ENCODE results near the gene SERPINB8. TPM values are rescaled to one million over a fixed set of nuclear protein-coding genes. Genes with fewer than 3 reads are reported as not detected.

The SERPINB8 gene
- total and polyA plus RNA-seq, 2 donors (not counting 1 experiment from before 2014, with no cell fraction given) = 14.4 to 22.1 TPM

DNA sequence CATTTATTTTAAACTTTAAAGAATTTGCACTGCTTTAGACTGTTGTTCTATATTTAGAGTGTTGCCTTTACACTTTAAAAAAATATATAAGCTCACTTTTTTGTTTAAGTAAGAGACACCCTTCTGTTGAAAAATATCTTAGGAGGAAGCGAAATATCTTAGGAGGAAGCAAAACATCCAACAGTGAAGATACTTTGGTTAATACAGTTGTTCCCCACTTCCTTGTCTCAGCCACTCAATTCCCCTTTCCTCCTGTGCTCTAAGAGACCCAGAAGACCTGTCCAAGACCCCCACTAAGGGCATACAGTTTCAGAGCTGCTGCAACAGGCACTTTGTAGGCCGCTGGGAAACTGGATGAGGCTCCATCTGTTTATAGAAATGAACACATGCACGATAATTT, 5.7 kb downstream of the SERPINB8 start:
- POLR2A ChIA-PET = no interaction called here
- Mint-ChIP-seq H3K4me1 (peaks cover 63% of the 10 kb centered on the region), H3K4me3 (peak overlapping the region; percentile 72), H3K27ac (peak overlapping the region; percentile 90), H3K27me3 (no peaks in the 10 kb centered on the region), H3K9me3 (ENCODE audit: insufficient read depth) (no peaks in the 10 kb centered on the region)
- Histone ChIP-seq H2AFZ (ENCODE audit: insufficient read depth, low read depth, low read length, poor library complexity, severe bottlenecking) (no peak overlapping the region), H4K20me1 (ENCODE audit: control insufficient read depth, insufficient read depth, low read length, poor library complexity, severe bottlenecking) (no peaks in the 10 kb centered on the region), H3K36me3 (replicated peaks in 1 of 2; ENCODE audit: control extremely low read depth in 1 of 2, control insufficient read depth in 1 of 2, extremely low read depth in 1 of 2, insufficient read depth in 2 of 2, low read length in 1 of 2) (peaks cover 0 to 5% of the 10 kb centered on the region in 2 experiments), H3K79me2 (ENCODE audit: control insufficient read depth, insufficient read depth, low read length) (peaks cover 35% of the 10 kb centered on the region), H3K4me1 (ENCODE audit: control insufficient read depth in 2 of 2, insufficient read depth in 2 of 2, low read length in 2 of 2) (peaks cover 31 to 39% of the 10 kb centered on the region in 2 donors), H3K27me3 (replicated peaks in 1 of 4; ENCODE audit: control extremely low read depth in 1 of 4, control insufficient read depth in 3 of 4, insufficient read depth in 4 of 4, low read length in 3 of 4) (no peaks in the 10 kb centered on the region), H3K9me3 (ENCODE audit: control extremely low read depth in 1 of 3, control insufficient read depth in 2 of 3, insufficient read depth in 1 of 3, low read length in 2 of 3) (no peaks in the 10 kb centered on the region), H3K4me3 (ENCODE audit: control extremely low read depth in 1 of 5, extremely low read depth in 1 of 5, insufficient read depth in 1 of 5, low read depth in 2 of 5, low read length in 4 of 5) (no peak overlapping the region), H3K9ac (ENCODE audit: low read length) (peak overlapping the region; percentile 9), H3K27ac (ENCODE audit: low read length in 2 of 2) (peak overlapping the region; percentile 50 to 64), H3K4me2 (replicated peaks; ENCODE audit: low read depth, low read length, poor library complexity, severe bottlenecking) (peak overlapping the region; percentile 39)
- TF ChIP-seq EZH2 (IDR thresholded peaks at IDR 0.05; ENCODE audit: borderline replicate concordance, insufficient read depth, low read depth, low read length, poor library complexity, severe bottlenecking) (no peak), CTCF (IDR thresholded peaks at IDR 0.05) (no peak)
- DNase-seq (peak; percentile 40), ATAC-seq (ENCODE audit: low read depth) (no peak)
- CTCF ChIA-PET = interaction anchor here (0.9 to 5.2 kb wide), 6 partner anchors 11 to 458 kb away, joined by 3 to 44 read pairs (median 6); no protein-coding TSS in a partner anchor
- WGBS (ENCODE audit: insufficient coverage) = no CpG with 5 or more reads among the region's 3 CpGs
- intact Hi-C loops (cut with micrococcal nuclease) = loop anchor here (1.0 to 10.0 kb wide), 2 partner anchors 12 to 1471 kb away; no protein-coding TSS in a partner anchor

- ATAC-seq (ENCODE audit: low read depth) (no peak), DNase-seq (no peak)
- H3K27ac Mint-ChIP-seq = no peak overlapping the region
- peaks cover 50% of the 10 kb centered on the region for H3K4me1 Mint-ChIP-seq
- Histone ChIP-seq H3K27ac (ENCODE audit: low read length in 2 of 2) (no peak overlapping the region), H3K4me2 (replicated peaks; ENCODE audit: low read depth, low read length, poor library complexity, severe bottlenecking) (no peak overlapping the region), H3K9me3 (ENCODE audit: control extremely low read depth in 1 of 3, control insufficient read depth in 2 of 3, insufficient read depth in 1 of 3, low read length in 2 of 3) (no peaks in the 10 kb centered on the region), H3K4me1 (ENCODE audit: control insufficient read depth in 2 of 2, insufficient read depth in 2 of 2, low read length in 2 of 2) (peaks cover 20 to 28% of the 10 kb centered on the region in 2 donors), H3K27me3 (replicated peaks in 1 of 4; ENCODE audit: control extremely low read depth in 1 of 4, control insufficient read depth in 3 of 4, insufficient read depth in 4 of 4, low read length in 3 of 4) (no peaks in the 10 kb centered on the region), H3K9ac (ENCODE audit: low read length) (no peak overlapping the region), H4K20me1 (ENCODE audit: control insufficient read depth, insufficient read depth, low read length, poor library complexity, severe bottlenecking) (no peaks in the 10 kb centered on the region), H3K79me2 (ENCODE audit: control insufficient read depth, insufficient read depth, low read length) (peaks cover 27% of the 10 kb centered on the region), H3K36me3 (replicated peaks in 1 of 2; ENCODE audit: control extremely low read depth in 1 of 2, control insufficient read depth in 1 of 2, extremely low read depth in 1 of 2, insufficient read depth in 2 of 2, low read length in 1 of 2) (peaks cover 0 to 18% of the 10 kb centered on the region in 2 experiments), H2AFZ (ENCODE audit: insufficient read depth, low read depth, low read length, poor library complexity, severe bottlenecking) (no peak overlapping the region), H3K4me3 (ENCODE audit: control extremely low read depth in 1 of 5, extremely low read depth in 1 of 5, insufficient read depth in 1 of 5, low read depth in 2 of 5, low read length in 4 of 5) (no peak overlapping the region)
- TF ChIP-seq EZH2 (IDR thresholded peaks at IDR 0.05; ENCODE audit: borderline replicate concordance, insufficient read depth, low read depth, low read length, poor library complexity, severe bottlenecking) (no peak), CTCF (IDR thresholded peaks at IDR 0.05) (no peak)
- POLR2A ChIA-PET = no interaction called here
- CTCF ChIA-PET = interaction anchor here (0.7 to 5.2 kb wide), 4 partner anchors 13 to 1922 kb away, joined by 3 to 44 read pairs (median 10); no protein-coding TSS in a partner anchor
- H3K9me3 Mint-ChIP-seq (ENCODE audit: insufficient read depth) = no peaks in the 10 kb centered on the region
- no peak overlapping the region for H3K4me3 Mint-ChIP-seq
- H3K27me3 Mint-ChIP-seq = no peaks in the 10 kb centered on the region
- WGBS (ENCODE audit: insufficient coverage) = 100% methylated on average over 2 of the region's 3 CpGs
- intact Hi-C loops (cut with micrococcal nuclease) = loop anchor here (10.0 kb wide), 1 partner anchor 1472 kb away; no protein-coding TSS in a partner anchor
Observed at GRCh38 chr18:63977040-63977439, 7.2 kb downstream of the SERPINB8 start.
